ENCODE results near the gene NUBP2. TPM values are rescaled to one million over a fixed set of nuclear protein-coding genes. Genes with fewer than 3 reads are reported as not detected.

Gene NUBP2
- total and polyA plus RNA-seq, 2 donors (not counting 3 experiments of a cell fraction or from before 2014, with no cell fraction given), result 55.0 to 69.6 TPM

DNA sequence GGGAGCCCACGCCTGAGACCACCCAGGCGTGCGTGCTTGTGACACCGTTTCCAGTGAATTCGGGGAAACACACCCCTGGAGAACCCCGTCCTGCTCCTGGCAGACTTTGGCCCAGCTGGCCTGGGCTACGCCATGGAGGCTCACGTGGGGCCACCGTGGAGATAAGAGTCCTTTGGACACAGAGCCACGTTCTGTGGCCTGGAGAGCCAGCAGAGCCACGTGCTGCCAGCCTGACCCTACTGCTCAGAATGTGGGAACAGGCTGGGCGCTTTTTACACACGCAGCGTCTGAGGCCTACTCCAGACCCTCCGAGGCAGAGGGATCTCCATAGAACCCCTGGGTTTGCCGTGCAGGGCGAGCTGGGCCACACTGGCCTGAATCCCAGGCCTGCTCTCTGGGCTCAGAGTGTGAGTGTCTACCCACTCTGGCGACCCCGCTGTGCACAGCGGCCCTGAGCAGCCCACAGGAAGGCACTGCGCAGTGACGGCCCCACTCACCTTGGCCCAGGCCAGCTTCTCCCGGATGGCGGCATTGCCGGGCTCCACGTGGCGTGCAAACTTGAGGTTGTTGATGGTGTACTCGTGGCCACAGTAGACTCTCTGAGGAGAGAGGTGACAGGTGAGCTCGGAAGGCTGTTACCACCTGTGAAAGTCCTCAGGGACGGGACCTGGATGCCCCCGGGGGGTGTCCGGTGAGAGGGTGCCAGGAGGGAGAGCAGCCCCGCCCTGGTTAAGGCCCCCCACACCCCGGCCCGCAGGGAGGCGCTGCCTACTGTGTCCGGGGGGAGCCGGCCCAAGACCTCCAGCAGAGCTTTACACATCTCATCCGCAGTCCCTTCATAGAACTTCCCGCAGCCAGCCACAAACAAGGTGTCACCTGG is 33.9 kb downstream of the NUBP2 start:
- no peak overlapping the region for H3K4me3 ChIP-seq (replicated peaks in 1 of 3; ENCODE audit: insufficient read depth in 1 of 3, low read depth in 1 of 3, low read length in 3 of 3)
- no peaks in the 10 kb centered on the region for H3K9me3 ChIP-seq (replicated peaks; ENCODE audit: control insufficient read depth, insufficient read depth, low read length)
- POLR2A ChIA-PET, result no interaction called here
- peaks cover 0 to 32% of the 10 kb centered on the region in 2 experiments for H3K36me3 ChIP-seq (ENCODE audit: control insufficient read depth in 2 of 2, extremely low read depth in 1 of 2, insufficient read depth in 2 of 2, low read length in 2 of 2)
- DNase-seq (ENCODE audit: low read depth, low spot score) (no peak), FAIRE-seq (no peak)
- H3K4me2 ChIP-seq (ENCODE audit: insufficient read depth, low read length), result no peak overlapping the region
- no peaks in the 10 kb centered on the region for H3K79me2 ChIP-seq (ENCODE audit: control insufficient read depth, insufficient read depth, low read length)
- H3K9me1 ChIP-seq (replicated peaks; ENCODE audit: control insufficient read depth, extremely low read depth, insufficient read depth, low read length), result no peaks in the 10 kb centered on the region
- no peak overlapping the region for H2AFZ ChIP-seq (ENCODE audit: low read depth, low read length)
- intact Hi-C loops (cut with micrococcal nuclease), result no loop called here
- no peak overlapping the region for H3K9ac ChIP-seq (replicated peaks; ENCODE audit: extremely low read depth, insufficient read depth, low read length)
- CTCF ChIA-PET, result no interaction called here
- no peaks in the 10 kb centered on the region for H3K27me3 ChIP-seq (ENCODE audit: control insufficient read depth in 2 of 2, insufficient read depth in 2 of 2, low read length in 2 of 2)
- BruUV-seq (replicated peaks), result no TSS peak
- TF ChIP-seq, protein P1, sequence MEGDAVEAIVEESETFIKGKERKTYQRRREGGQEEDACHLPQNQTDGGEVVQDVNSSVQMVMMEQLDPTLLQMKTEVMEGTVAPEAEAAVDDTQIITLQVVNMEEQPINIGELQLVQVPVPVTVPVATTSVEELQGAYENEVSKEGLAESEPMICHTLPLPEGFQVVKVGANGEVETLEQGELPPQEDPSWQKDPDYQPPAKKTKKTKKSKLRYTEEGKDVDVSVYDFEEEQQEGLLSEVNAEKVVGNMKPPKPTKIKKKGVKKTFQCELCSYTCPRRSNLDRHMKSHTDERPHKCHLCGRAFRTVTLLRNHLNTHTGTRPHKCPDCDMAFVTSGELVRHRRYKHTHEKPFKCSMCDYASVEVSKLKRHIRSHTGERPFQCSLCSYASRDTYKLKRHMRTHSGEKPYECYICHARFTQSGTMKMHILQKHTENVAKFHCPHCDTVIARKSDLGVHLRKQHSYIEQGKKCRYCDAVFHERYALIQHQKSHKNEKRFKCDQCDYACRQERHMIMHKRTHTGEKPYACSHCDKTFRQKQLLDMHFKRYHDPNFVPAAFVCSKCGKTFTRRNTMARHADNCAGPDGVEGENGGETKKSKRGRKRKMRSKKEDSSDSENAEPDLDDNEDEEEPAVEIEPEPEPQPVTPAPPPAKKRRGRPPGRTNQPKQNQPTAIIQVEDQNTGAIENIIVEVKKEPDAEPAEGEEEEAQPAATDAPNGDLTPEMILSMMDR (IDR thresholded peaks at IDR 0.05; ENCODE audit: extremely low read depth in 1 of 2, insufficient read depth in 1 of 2, low read depth in 1 of 2, low read length in 2 of 2), result no peak
- no peak for TF ChIP-seq POLR2A (IDR thresholded peaks at IDR 0.05; ENCODE audit: low read depth, low read length)
- no peaks in the 10 kb centered on the region for H3K4me1 ChIP-seq (ENCODE audit: control insufficient read depth, extremely low read depth, insufficient read depth, low read length)
- no peaks in the 10 kb centered on the region for H4K20me1 ChIP-seq (replicated peaks; ENCODE audit: control insufficient read depth, extremely low read depth, insufficient read depth, low read length)
- dilution Hi-C loops (cut with MboI; ENCODE audit: extremely low pct_ligation_motif_present, low sequenced_read_pairs), result no loop called here
- no peak overlapping the region for H3K27ac ChIP-seq (ENCODE audit: insufficient read depth, low read depth, low read length)

DNA sequence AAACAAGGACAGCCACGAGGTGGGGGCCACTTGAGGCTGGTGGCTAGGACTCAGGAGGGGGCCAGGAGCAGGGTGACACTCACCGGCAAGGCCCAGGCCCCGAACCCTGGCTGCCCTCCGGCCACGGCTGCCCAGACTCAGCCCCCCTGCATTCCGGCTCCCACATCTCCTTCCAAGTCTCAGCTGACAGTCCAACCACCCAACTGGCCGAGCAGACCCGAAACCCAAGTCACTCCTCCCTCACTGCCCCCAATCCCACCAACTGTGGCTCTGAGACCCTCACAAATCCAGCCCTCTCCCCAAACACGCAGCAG is 34.5 kb downstream of the NUBP2 start:
- Histone ChIP-seq H4K20me1 (replicated peaks; ENCODE audit: control insufficient read depth, extremely low read depth, insufficient read depth, low read length) (no peaks in the 10 kb centered on the region), H2AFZ (ENCODE audit: low read depth, low read length) (no peak overlapping the region), H3K9me3 (replicated peaks; ENCODE audit: control insufficient read depth, insufficient read depth, low read length) (no peaks in the 10 kb centered on the region), H3K27ac (ENCODE audit: insufficient read depth, low read depth, low read length) (no peak overlapping the region), H3K4me2 (ENCODE audit: insufficient read depth, low read length) (no peak overlapping the region), H3K9me1 (replicated peaks; ENCODE audit: control insufficient read depth, extremely low read depth, insufficient read depth, low read length) (no peaks in the 10 kb centered on the region), H3K9ac (replicated peaks; ENCODE audit: extremely low read depth, insufficient read depth, low read length) (no peak overlapping the region), H3K27me3 (ENCODE audit: control insufficient read depth in 2 of 2, insufficient read depth in 2 of 2, low read length in 2 of 2) (no peaks in the 10 kb centered on the region), H3K79me2 (ENCODE audit: control insufficient read depth, insufficient read depth, low read length) (no peaks in the 10 kb centered on the region), H3K4me3 (replicated peaks in 1 of 3; ENCODE audit: insufficient read depth in 1 of 3, low read depth in 1 of 3, low read length in 3 of 3) (no peak overlapping the region), H3K4me1 (ENCODE audit: control insufficient read depth, extremely low read depth, insufficient read depth, low read length) (no peaks in the 10 kb centered on the region), H3K36me3 (ENCODE audit: control insufficient read depth in 2 of 2, extremely low read depth in 1 of 2, insufficient read depth in 2 of 2, low read length in 2 of 2) (peaks cover 0 to 36% of the 10 kb centered on the region in 2 experiments)
- CTCF ChIA-PET, result no interaction called here
- no peak for FAIRE-seq
- POLR2A ChIA-PET, result no interaction called here
- BruUV-seq (replicated peaks), result no TSS peak
- TF ChIP-seq JUN (IDR thresholded peaks at IDR 0.05; ENCODE audit: borderline replicate concordance, insufficient read depth, insufficient read length, low read depth) (no peak), FOS (IDR thresholded peaks at IDR 0.05; ENCODE audit: borderline replicate concordance, insufficient read depth, low read length) (no peak), POLR2AphosphoS5 (IDR thresholded peaks at IDR 0.05; ENCODE audit: insufficient read depth, low read depth, low read length) (no peak), POLR2A (IDR thresholded peaks at IDR 0.05; ENCODE audit: low read depth, low read length) (no peak), MYC (IDR thresholded peaks at IDR 0.05; ENCODE audit: low read depth, low read length) (no peak), EZH2 (IDR thresholded peaks at IDR 0.05; ENCODE audit: borderline replicate concordance, low read depth, low read length, severe bottlenecking) (no peak), GATA2 (IDR thresholded peaks at IDR 0.05; ENCODE audit: insufficient read depth, insufficient read length, low read depth, low read length) (no peak)
- TF ChIP-seq, protein P1 (IDR thresholded peaks at IDR 0.05; ENCODE audit: extremely low read depth in 1 of 2, insufficient read depth in 1 of 2, low read depth in 1 of 2, low read length in 2 of 2), result no peak
- TF ChIP-seq, protein P2, sequence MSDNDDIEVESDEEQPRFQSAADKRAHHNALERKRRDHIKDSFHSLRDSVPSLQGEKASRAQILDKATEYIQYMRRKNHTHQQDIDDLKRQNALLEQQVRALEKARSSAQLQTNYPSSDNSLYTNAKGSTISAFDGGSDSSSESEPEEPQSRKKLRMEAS (IDR thresholded peaks at IDR 0.05; ENCODE audit: insufficient read depth, insufficient read length), result no peak
- intact Hi-C loops (cut with micrococcal nuclease) (no loop called here), dilution Hi-C loops (cut with MboI; ENCODE audit: extremely low pct_ligation_motif_present, low sequenced_read_pairs) (no loop called here)
- DNase-seq (ENCODE audit: low read depth, low spot score), result no peak
